GM21526 (cell line): ENCODE measurements around the gene FRMD4B.

ENCODE experiments used
- ATAC-seq: cut with Tn5 transposase; IDR thresholded peaks from one replicate; pipeline ENCODE4 v1.9.1; 2021; ENCODE audit warnings: moderate library complexity; ENCODE audit not compliant: unreplicated experiment, low FRiP score

FRMD4B gene

GRCh38 chr3:69143612-69144011 is 242.3 kb downstream of the FRMD4B start:
- ATAC-seq, result no peak

DNA sequence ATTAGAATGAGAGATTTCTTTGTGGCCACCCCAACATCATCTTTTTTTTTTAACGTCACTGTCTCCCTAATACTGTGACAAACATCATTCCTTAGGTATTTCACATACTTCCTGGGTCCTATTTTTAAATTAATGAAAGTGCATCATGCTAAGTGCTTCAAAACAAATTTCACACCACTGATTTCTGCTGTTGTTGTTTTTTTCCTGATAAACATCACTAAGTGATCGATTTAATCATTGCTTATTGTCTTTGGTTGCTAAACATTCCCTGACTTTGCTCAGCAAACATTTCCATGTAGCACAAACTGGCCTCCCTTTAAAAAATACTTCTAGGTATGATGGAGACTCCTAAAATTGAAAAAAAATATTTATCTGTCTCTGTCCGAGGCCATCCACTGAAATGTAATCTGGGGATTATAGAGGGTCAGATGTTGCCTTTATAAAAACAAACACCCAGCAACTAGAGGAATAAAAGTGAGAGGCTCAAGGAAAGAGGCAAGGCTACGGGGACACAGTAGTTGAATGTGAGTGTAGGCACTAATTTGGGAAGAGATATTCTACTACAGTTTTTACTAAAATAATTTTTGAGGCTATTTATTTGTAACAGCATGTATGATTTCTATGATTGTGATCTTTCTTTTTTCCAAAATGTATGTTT is 243.0 kb downstream of the FRMD4B start:
- ATAC-seq, result no peak

DNA sequence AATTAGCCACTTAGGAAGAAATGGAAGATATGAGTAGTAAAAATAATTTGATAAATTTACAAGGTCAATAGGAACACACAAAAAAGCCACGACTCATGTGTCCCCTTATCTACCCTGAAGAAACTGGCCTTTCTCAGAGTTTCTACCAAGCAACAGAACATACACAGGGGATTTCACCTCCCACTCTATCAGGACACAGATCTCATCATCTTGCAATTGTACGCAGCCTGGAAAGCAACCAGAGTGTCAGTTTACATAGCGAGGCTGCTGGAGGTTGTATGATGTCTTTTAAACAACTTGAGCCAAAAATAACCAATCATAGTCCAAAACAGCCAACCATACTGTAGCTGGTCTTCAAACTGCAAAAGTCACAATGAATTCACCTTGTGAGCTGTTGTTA is 243.8 kb downstream of the FRMD4B start:
- no peak for ATAC-seq

DNA sequence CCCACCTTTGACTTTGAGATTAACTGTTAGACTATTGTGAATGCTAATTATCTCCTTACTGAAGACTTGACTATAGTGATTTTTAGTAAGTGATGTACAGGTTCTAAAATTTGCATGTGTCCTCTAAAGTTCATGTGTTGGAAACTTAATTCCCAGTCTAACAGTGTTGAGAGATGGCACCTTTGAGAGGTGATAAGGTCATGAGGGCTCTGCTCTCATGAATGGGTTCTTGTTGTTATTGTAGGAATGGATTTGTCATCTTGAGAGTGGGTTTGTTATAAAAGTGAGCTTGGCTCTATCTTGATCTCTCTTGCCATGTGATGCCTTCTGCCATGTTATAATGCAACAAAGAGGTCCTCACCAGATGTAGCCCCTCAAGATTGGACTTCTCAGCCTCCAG is 244.6 kb downstream of the FRMD4B start:
- ATAC-seq, result no peak

GRCh38 chr3:69137412-69137811 is 248.5 kb downstream of the FRMD4B start:
- ATAC-seq, result no peak

DNA sequence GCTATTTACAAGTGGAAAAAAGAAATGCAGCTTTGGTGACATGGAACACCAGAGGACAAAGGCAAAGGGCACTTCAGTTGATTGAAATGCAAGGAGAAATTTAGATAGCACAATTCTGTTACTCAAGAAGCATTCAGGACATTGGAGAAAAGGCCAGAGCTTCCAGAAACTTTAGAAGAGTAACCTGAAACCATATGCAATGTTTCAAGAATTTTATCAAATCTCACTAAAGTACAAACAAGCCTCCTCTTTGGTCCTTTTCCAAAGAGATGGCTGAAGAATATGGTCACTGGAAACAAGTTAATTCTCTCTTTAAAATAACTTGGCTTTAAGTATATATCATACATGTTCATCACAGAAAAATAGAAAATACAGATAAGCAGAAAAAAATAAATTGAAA is 248.9 kb downstream of the FRMD4B start:
- no peak for ATAC-seq

- ATAC-seq, result peak; percentile 99
Measured at GRCh38 chr3:69130689-69131088, 255.2 kb downstream of the FRMD4B start.

DNA sequence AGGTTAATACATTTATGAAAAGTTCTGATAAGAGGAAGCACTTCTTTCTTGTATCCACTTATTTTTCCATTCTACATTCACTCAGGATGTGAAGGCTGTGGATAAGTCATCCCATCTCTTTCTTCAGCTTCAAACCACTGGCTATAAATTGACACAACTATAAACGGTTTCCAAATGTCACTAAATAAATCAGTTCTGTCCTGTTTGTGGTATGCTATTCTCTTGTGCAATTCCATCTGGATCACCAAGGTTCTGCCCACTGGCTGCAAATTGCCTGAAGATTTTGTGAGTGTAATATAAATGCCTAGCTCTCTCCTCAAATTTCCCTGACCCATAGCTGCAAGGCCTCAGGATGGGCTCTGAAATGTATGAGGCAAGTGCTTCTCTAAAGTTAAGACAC is 256.4 kb downstream of the FRMD4B start:
- ATAC-seq, result no peak

DNA sequence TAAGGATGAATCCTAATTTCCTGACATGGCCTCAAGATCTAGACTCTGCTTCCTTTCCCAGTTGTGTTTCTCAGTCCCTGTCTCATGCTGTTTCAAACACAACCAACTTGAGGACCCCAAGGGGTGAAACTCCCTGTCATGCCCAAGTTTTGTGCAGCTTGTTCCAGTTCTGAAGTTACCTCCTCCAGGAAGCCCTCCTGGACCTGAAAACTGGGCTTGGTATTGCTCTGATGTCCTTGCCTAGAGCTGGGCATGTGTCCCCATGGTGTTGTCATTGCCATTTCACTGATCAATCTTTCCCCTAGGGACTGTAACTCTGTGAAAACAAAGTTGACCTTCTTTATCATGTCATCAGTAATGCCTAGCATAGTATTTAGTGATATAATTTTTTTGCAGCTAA is 257.4 kb downstream of the FRMD4B start:
- no peak for ATAC-seq

DNA sequence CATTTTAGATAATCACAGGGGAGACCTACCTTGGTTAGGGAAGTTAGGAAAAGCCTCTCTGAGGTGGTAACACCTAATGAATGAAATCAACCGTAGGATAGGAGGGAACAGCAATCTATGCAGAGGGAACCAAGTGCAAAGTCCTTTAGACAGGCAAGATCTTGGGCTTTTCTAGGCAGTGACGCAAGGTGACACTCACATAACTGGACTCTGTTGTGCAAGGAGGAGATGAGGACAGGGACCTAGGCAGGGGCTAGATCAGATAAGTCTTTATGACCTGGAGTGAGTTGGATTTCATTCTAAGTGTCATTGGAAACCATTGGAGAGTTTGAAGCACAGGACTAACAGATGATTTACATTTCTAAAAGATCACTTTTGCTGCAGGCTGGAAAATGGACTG is 258.9 kb downstream of the FRMD4B start:
- no peak for ATAC-seq

DNA sequence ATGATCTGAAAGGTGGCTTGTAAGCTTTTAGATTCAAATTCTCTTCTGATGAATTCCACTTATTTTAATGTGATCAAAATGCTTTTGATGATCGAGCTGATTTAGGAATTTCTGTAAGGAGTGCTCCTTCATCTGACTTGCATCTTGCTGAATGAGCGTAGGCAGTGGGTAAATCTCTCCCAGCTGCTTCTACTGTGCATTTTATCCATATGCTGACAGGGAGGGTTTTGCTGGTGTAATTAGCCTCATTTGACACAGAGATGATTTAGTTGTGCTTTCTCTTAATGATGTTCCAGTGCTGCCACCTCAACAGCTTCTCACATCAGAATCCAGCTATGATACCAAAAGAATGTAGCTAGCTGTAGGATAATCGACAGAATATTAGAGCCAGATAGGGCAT is 259.7 kb downstream of the FRMD4B start:
- ATAC-seq, result no peak

GRCh38 chr3:69122403-69122802 is 263.5 kb downstream of the FRMD4B start, which contains the start of gene LMOD3:
Gene LMOD3, minus strand, starts transcription at chr3:69122595. Its CDS starts 209 bp downstream, at chr3:69122386.
- no peak for ATAC-seq

DNA sequence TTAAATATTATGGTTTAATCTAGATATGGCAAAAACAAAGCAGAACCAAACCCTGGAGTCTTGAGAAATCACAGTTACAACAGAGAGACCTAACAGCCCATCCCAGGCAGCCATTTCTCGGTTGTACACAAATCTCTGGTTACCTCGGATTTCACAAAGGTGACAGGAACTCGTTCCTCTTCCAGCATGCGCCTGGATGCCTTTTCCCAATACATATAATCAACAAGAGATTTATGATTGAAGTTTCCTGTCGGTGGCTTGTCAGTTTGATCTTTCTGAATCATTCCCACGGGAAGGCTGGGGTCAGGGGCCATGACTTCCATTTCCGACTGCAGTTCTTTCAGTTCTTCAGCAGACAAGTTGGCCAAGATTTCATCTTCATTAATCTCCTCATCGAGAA is 263.9 kb downstream of the FRMD4B start:
- ATAC-seq, result no peak

- no peak for ATAC-seq
Measured at GRCh38 chr3:69121513-69121912, 264.4 kb downstream of the FRMD4B start.

GRCh38 chr3:69120879-69121464 is 264.9 kb downstream of the FRMD4B start:
- peak; percentile 77 for ATAC-seq
